Liver (tissue), 9 donors: ENCODE measurements around the gene MAP10. TPM values are rescaled to one million over a fixed set of nuclear protein-coding genes. Genes with fewer than 3 reads are reported as not detected.
A peak's percentile ranks its signal among the peaks of the same experiment; 100 is the strongest.

ENCODE experiments used
- DNase-seq: peaks from one replicate; pipeline ENCODE4 v3.0.0-alpha.2; 2017; ENCODE audit warnings: low spot score
- H3K27ac ChIP-seq, 2 donors: one replicate each; pipeline ENCODE4 v1.7.0; 2013; ENCODE audit warnings: inconsistent platforms in 2 of 2, low read length in 2 of 2, control low read depth in 1 of 2, low read depth in 1 of 2, mild to moderate bottlenecking in 1 of 2
- H3K27me3 ChIP-seq, 4 donors: one replicate each; pipeline versions ENCODE4 v1.6.1 to v1.7.0; 2013; ENCODE audit warnings: low read length in 3 of 4, inconsistent platforms in 1 of 4, mild to moderate bottlenecking in 1 of 4, moderate library complexity in 1 of 4; ENCODE audit not compliant: control insufficient read depth in 4 of 4, insufficient read depth in 4 of 4
- H3K36me3 ChIP-seq, 4 donors: one replicate each; pipeline versions ENCODE4 v1.6.1 to v1.7.0; 2013; ENCODE audit warnings: low read length in 3 of 4, mild to moderate bottlenecking in 3 of 4, low read depth in 1 of 4, moderate library complexity in 1 of 4; ENCODE audit not compliant: control insufficient read depth in 4 of 4, insufficient read depth in 3 of 4
- H3K4me1 ChIP-seq, 4 donors: one replicate each; pipeline versions ENCODE4 v1.6.1 to v1.7.0; 2013; ENCODE audit warnings: low read length in 3 of 4, mild to moderate bottlenecking in 3 of 4, moderate library complexity in 1 of 4; ENCODE audit not compliant: control insufficient read depth in 4 of 4, insufficient read depth in 4 of 4
- H3K4me3 ChIP-seq, 3 donors: one replicate each; pipeline versions ENCODE4 v1.6.1 to v1.7.0; 2013; ENCODE audit warnings: low read length in 3 of 3, control low read depth in 1 of 3, low read depth in 1 of 3, mild to moderate bottlenecking in 1 of 3
- H3K9ac ChIP-seq, 2 donors: one replicate each; pipeline ENCODE4 v1.7.0; 2013; ENCODE audit warnings: low read length in 2 of 2, mild to moderate bottlenecking in 2 of 2, moderate library complexity in 2 of 2, control low read depth in 1 of 2, low read depth in 1 of 2
- H3K9me3 ChIP-seq, 4 donors: one replicate each; pipeline versions ENCODE4 v1.6.1 to v1.7.0; 2013; ENCODE audit warnings: low read length in 3 of 4; ENCODE audit not compliant: control insufficient read depth in 4 of 4
- FOXA1 ChIP-seq: IDR thresholded peaks from 2 replicates; pipeline ENCODE4 v1.6.1; 2016; ENCODE audit warnings: antibody characterized with exemption
- FOXA2 ChIP-seq: IDR thresholded peaks from 2 replicates; pipeline ENCODE4 v1.6.1; 2016; ENCODE audit warnings: antibody characterized with exemption
- GABPA ChIP-seq, 2 donors: IDR thresholded peaks in 1 of 2; conservative IDR thresholded peaks in 1 of 2; 2 replicates each; pipeline ENCODE4 v1.6.1; 2016; ENCODE audit warnings: antibody characterized with exemption in 2 of 2, mild to moderate bottlenecking in 1 of 2, moderate library complexity in 1 of 2
- HNF4G ChIP-seq: IDR thresholded peaks from 2 replicates; pipeline ENCODE4 v1.6.1; 2016; ENCODE audit warnings: antibody characterized with exemption
- JUND ChIP-seq, 2 donors: IDR thresholded peaks; 2 replicates each; pipeline ENCODE4 v1.6.1; 2016; ENCODE audit warnings: antibody characterized with exemption in 2 of 2
- NR2F2 ChIP-seq: IDR thresholded peaks from 2 replicates; pipeline ENCODE4 v1.6.1; 2016; ENCODE audit warnings: antibody characterized with exemption
- RAD21 ChIP-seq, 2 donors: IDR thresholded peaks; 2 replicates each; pipeline ENCODE4 v1.6.1; 2016; ENCODE audit warnings: antibody characterized with exemption in 2 of 2, mild to moderate bottlenecking in 2 of 2
- REST ChIP-seq: IDR thresholded peaks from 2 replicates; pipeline ENCODE4 v1.6.1; 2016; ENCODE audit warnings: antibody characterized with exemption, mild to moderate bottlenecking
- RXRA ChIP-seq, 2 donors: IDR thresholded peaks; 2 replicates each; pipeline ENCODE4 v1.6.1; 2017 to 2018; ENCODE audit warnings: antibody characterized with exemption in 2 of 2, mild to moderate bottlenecking in 1 of 2
- SP1 ChIP-seq: IDR thresholded peaks from 2 replicates; pipeline ENCODE4 v1.6.1; 2018; ENCODE audit warnings: antibody characterized with exemption, mild to moderate bottlenecking
- TAF1 ChIP-seq: conservative IDR thresholded peaks from 2 replicates; pipeline ENCODE4 v1.6.1; 2016; ENCODE audit warnings: antibody characterized with exemption, mild to moderate bottlenecking
- YY1 ChIP-seq: IDR thresholded peaks from 2 replicates; pipeline ENCODE4 v1.6.1; 2016; ENCODE audit warnings: antibody characterized with exemption, mild to moderate bottlenecking
- WGBS: extraction: QIAGEN DNeasy Blood & Tissue Kit; methylation state at CpG from one replicate; pipeline ENCODE4 v1.1.7; 2013; 5-methylcytosine and 5-hydroxymethylcytosine counted together
- polyA plus RNA-seq, 2 donors: library from polyadenylated mRNA; stranded (reverse) in 1 of 2; unstranded in 1 of 2; fragments of 200-250 nt in 1 of 2; fragments of >200 nt in 1 of 2; fragmentation: Nextera tagmentation in 1 of 2; extraction: Ambion mirVana in 1 of 2; gene quantifications; one replicate each; pipeline versions ENCODE4 v1.2.1 to v1.2.3, GENCODE V29; 2013 to 2015
- total RNA-seq, 2 donors: library from RNA; depleted of rRNA; stranded (reverse); fragments of >200 nt; gene quantifications; one replicate each; pipeline ENCODE4 v1.2.3, GENCODE V29; 2014
- TF ChIP-seq, protein P1 (sequence below): IDR thresholded peaks from 2 replicates; pipeline ENCODE4 v1.6.1; 2016; ENCODE audit warnings: antibody characterized with exemption
- TF ChIP-seq, protein P2 (sequence below): fragments of 150-350 bp; IDR thresholded peaks from 2 replicates; pipeline ENCODE4 v1.5.1; 2017; ENCODE audit warnings: improper control_type of control experiment, low read depth, low read length; ENCODE audit not compliant: missing input control
- TF ChIP-seq, protein P3 (sequence below): IDR thresholded peaks from 2 replicates; pipeline ENCODE4 v1.6.1; 2016; ENCODE audit warnings: antibody characterized with exemption
- donor health status: healthy.
- donor health status: healthy.
- donor health status: healthy.
- donor health status: healthy.
- donor health status: healthy.

Gene MAP10
- total and polyA plus RNA-seq, 4 donors, result 0.96 to 2.7 (median 1.8) TPM

DNA sequence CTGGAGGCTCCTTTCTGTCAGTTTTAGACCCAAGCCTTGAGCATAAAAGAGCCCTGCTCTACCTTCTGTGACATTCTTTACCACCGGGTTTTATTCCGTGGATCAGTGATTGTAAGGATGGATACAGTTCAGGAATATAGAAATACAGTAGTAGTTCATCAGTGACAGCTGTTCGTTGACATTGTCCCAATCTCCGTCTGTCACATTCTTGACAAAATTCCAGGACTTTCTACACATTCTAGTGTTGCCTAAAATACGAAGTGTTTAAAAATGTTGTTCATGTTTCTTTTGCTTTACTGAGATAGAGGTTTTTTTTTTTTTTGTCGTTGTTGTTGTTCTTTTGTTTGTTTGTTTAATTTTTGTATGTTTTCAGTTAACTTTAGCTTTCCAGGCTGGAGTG, 29.9 kb downstream of the MAP10 start:
- H3K36me3 ChIP-seq, result no peaks in the 10 kb centered on the region
- H3K4me1 ChIP-seq, result no peaks in the 10 kb centered on the region
- TF ChIP-seq, protein P1, sequence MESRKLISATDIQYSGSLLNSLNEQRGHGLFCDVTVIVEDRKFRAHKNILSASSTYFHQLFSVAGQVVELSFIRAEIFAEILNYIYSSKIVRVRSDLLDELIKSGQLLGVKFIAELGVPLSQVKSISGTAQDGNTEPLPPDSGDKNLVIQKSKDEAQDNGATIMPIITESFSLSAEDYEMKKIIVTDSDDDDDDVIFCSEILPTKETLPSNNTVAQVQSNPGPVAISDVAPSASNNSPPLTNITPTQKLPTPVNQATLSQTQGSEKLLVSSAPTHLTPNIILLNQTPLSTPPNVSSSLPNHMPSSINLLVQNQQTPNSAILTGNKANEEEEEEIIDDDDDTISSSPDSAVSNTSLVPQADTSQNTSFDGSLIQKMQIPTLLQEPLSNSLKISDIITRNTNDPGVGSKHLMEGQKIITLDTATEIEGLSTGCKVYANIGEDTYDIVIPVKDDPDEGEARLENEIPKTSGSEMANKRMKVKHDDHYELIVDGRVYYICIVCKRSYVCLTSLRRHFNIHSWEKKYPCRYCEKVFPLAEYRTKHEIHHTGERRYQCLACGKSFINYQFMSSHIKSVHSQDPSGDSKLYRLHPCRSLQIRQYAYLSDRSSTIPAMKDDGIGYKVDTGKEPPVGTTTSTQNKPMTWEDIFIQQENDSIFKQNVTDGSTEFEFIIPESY, result no peak
- TF ChIP-seq, protein P2, sequence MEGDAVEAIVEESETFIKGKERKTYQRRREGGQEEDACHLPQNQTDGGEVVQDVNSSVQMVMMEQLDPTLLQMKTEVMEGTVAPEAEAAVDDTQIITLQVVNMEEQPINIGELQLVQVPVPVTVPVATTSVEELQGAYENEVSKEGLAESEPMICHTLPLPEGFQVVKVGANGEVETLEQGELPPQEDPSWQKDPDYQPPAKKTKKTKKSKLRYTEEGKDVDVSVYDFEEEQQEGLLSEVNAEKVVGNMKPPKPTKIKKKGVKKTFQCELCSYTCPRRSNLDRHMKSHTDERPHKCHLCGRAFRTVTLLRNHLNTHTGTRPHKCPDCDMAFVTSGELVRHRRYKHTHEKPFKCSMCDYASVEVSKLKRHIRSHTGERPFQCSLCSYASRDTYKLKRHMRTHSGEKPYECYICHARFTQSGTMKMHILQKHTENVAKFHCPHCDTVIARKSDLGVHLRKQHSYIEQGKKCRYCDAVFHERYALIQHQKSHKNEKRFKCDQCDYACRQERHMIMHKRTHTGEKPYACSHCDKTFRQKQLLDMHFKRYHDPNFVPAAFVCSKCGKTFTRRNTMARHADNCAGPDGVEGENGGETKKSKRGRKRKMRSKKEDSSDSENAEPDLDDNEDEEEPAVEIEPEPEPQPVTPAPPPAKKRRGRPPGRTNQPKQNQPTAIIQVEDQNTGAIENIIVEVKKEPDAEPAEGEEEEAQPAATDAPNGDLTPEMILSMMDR, result no peak
- TF ChIP-seq SP1 (no peak), RXRA (IDR thresholded peaks at IDR 0.05) (no peak), GABPA (IDR thresholded peaks at IDR 0.05 in 1 of 2, conservative IDR thresholded peaks at IDR 0.05 in 1 of 2) (no peak), HNF4G (no peak)
- H3K27me3 ChIP-seq, result no peaks in the 10 kb centered on the region
- 76% methylated on average over 6 of the region's 6 CpGs for WGBS
- H3K9ac ChIP-seq, result no peak overlapping the region
- no peaks in the 10 kb centered on the region for H3K9me3 ChIP-seq
- no peak overlapping the region for H3K27ac ChIP-seq
- no peak overlapping the region for H3K4me3 ChIP-seq
- no peak for DNase-seq

- H3K27ac ChIP-seq, result no peak overlapping the region
- no peak overlapping the region for H3K9ac ChIP-seq
- H3K4me3 ChIP-seq, result no peak overlapping the region
- H3K9me3 ChIP-seq, result no peaks in the 10 kb centered on the region
- 73% methylated on average over 4 of the region's 4 CpGs for WGBS
- H3K4me1 ChIP-seq, result no peaks in the 10 kb centered on the region
- TF ChIP-seq JUND (IDR thresholded peaks at IDR 0.05) (peak; percentile 36 to 66), NR2F2 (no peak), YY1 (no peak), RXRA (IDR thresholded peaks at IDR 0.05) (no peak)
- TF ChIP-seq, protein P2, result no peak
- H3K27me3 ChIP-seq, result no peaks in the 10 kb centered on the region
- H3K36me3 ChIP-seq, result no peaks in the 10 kb centered on the region
- DNase-seq, result no peak
These were observed 31.9 kb downstream of the MAP10 start for GRCh38 chr1:232837087-232837486.

DNA sequence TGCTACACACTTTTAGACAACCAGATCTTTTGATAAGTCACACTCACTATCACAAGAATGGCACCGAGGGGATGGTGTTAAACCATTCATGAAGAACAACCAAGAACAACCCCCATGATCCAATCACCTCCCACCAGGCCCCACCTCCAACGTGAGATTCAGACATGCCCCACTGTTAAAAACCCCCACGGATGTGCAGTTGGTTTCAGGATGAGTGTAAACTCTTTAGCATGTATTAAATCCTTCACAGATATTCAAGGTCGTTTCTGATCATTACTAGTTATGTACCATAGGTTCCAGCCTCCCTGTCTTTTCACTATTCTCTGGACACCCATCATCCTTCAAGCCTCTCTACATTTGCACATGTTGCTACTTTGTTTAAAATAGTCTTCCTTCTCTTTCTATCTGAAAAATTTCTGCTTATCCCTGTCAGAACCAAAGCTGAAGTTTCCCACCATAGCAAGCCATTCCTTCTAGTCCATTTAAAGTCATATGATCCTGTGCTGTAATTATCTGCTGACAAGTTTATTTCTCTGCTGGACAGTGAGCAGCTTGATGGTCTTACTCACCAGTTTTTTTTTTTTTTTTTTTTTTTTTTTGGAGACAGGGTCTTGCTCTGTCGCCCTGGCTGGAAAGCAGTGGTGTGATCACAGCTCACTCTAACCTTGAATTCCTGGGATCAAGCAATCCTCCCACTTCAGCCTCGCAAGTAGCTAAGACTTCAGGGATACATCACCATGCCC, 36.8 kb downstream of the MAP10 start:
- no peak for DNase-seq
- no peaks in the 10 kb centered on the region for H3K36me3 ChIP-seq
- no peaks in the 10 kb centered on the region for H3K9me3 ChIP-seq
- no peak overlapping the region for H3K27ac ChIP-seq
- no peaks in the 10 kb centered on the region for H3K27me3 ChIP-seq
- H3K4me1 ChIP-seq, result no peaks in the 10 kb centered on the region
- WGBS, result 78% methylated on average over 6 of the region's 6 CpGs
- no peak overlapping the region for H3K4me3 ChIP-seq
- no peak overlapping the region for H3K9ac ChIP-seq
- TF ChIP-seq NR2F2 (no peak), FOXA1 (no peak), REST (no peak), HNF4G (no peak), RXRA (IDR thresholded peaks at IDR 0.05) (no peak), RAD21 (IDR thresholded peaks at IDR 0.05) (no peak), SP1 (no peak), FOXA2 (no peak), TAF1 (no peak)
- TF ChIP-seq, protein P1, result no peak
- TF ChIP-seq, protein P3, sequence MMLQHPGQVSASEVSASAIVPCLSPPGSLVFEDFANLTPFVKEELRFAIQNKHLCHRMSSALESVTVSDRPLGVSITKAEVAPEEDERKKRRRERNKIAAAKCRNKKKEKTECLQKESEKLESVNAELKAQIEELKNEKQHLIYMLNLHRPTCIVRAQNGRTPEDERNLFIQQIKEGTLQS, result no peak
